Prostate gland (tissue), 2 donors: ENCODE measurements around the gene AMN. TPM values are rescaled to one million over a fixed set of nuclear protein-coding genes. Genes with fewer than 3 reads are reported as not detected.

ENCODE experiments used
- DNase-seq: peaks from one replicate; pipeline ENCODE4 v3.0.0-alpha.2; 2019; ENCODE audit warnings: low spot score
- H3K27ac ChIP-seq, 2 donors: fragments of 200-600 bp; sonication (generic); 2 replicates each; pipeline ENCODE4 v1.5.1; 2017 to 2019
- H3K27me3 ChIP-seq: fragments of 200-600 bp; sonication (generic); replicated peaks from 2 replicates; pipeline ENCODE4 v1.5.1; 2019; ENCODE audit not compliant: insufficient read depth
- H3K36me3 ChIP-seq, 2 donors: fragments of 200-600 bp; sonication (generic); 1 replicate in 1 of 2; 2 replicates in 1 of 2; pipeline versions ENCODE4 v1.5.1 to v1.8.1; 2017 to 2019
- H3K4me1 ChIP-seq: fragments of 200-600 bp; sonication (generic); replicated peaks from 2 replicates; pipeline ENCODE4 v1.5.1; 2019
- H3K4me3 ChIP-seq, 2 donors: fragments of 200-600 bp; sonication (generic); 2 replicates each; pipeline ENCODE4 v1.5.1; 2017 to 2019
- H3K9me3 ChIP-seq: fragments of 200-600 bp; sonication (generic); 2 replicates; pipeline ENCODE4 v1.5.1; 2017
- POLR2A ChIP-seq: fragments of 450-650 bp; IDR thresholded peaks from one replicate; pipeline ENCODE4 v1.6.1; 2016; ENCODE audit warnings: antibody characterized with exemption, mild to moderate bottlenecking
- POLR2AphosphoS5 ChIP-seq: sonication (generic); formaldehyde crosslinking; IDR thresholded peaks from one replicate; pipeline ENCODE4 v1.6.1; 2017; ENCODE audit warnings: antibody characterized with exemption
- WGBS: methylation state at CpG from one replicate; pipeline ENCODE4 v1.1.5; 2018; 5-methylcytosine and 5-hydroxymethylcytosine counted together
- intact Hi-C: fragments of 100-400 bp; cut with DNase I; formaldehyde crosslinking; loops from one replicate; pipeline ENCODE4 v1.14.2; 2022
- total RNA-seq, 2 donors: library from RNA; depleted of rRNA; stranded (reverse); fragments of >200 nt; gene quantifications; one replicate each; pipeline ENCODE4 v1.1.0, GENCODE V29; 2016
- TF ChIP-seq, protein P1 (sequence below), 4 experiments: fragments of 200-600 bp in 2 of 4; fragments of 450-650 bp in 2 of 4; sonication (generic) in 2 of 4; IDR thresholded peaks; 1 replicate in 3 of 4; 2 replicates in 1 of 4; pipeline ENCODE4 v1.5.1; 2016 to 2019; ENCODE audit warnings: antibody characterized with exemption in 4 of 4, mild to moderate bottlenecking in 2 of 4, moderate library complexity in 2 of 4

Gene AMN
- total RNA-seq, 2 donors from 2014 or later = 0.91 to 1.6 TPM

DNA sequence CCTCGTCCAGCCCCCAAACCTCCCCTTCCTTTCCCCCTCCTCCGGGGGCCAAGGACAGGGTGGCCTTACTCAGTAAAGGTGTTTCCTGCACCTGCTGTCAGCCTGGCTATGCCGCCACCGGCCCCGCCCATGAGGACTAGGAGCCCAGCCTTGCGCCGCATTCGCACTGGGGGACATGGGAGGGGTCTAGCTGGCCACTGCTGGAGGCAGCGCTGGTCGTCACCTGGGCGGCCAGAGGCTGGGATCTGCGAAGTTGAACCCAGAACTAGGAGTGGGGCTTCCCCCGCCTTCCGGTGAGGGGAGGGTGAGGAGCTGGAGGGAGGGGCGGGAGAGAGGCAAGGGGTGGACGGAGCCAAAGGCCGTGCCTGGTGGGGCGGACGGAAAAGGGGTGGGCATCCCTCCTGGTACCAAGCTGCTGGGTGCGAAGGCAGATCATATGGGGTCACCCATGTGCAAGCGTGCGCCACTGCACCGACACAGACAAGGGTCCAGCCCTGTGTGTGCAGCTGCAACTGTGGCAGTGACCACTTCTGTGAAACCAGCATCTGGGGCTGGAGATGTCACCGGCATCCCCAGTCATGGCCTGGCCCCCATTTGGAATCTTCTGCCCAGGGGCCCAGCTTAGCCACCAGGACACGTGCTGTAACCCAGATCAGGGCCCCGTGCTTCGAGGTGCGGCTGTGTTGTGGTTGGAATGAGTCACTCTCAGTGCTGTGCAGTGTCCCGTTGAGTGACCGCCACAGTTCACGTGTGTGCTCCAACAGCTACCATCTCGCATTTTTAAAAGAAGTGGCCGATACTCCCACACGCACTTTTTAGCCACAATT is 8.5 kb downstream of the AMN start:
- Histone ChIP-seq H3K4me1 (peaks cover 16% of the 10 kb centered on the region), H3K36me3 (no peaks in the 10 kb centered on the region), H3K27ac (no peak overlapping the region), H3K27me3 (peaks cover 4% of the 10 kb centered on the region), H3K4me3 (peak overlapping the region in 1 of 2 donors; percentile 1), H3K9me3 (no peaks in the 10 kb centered on the region)
- intact Hi-C loops = no loop called here
- WGBS = 72% methylated on average over 33 of the region's 34 CpGs
- DNase-seq = no peak
- TF ChIP-seq, protein P1, sequence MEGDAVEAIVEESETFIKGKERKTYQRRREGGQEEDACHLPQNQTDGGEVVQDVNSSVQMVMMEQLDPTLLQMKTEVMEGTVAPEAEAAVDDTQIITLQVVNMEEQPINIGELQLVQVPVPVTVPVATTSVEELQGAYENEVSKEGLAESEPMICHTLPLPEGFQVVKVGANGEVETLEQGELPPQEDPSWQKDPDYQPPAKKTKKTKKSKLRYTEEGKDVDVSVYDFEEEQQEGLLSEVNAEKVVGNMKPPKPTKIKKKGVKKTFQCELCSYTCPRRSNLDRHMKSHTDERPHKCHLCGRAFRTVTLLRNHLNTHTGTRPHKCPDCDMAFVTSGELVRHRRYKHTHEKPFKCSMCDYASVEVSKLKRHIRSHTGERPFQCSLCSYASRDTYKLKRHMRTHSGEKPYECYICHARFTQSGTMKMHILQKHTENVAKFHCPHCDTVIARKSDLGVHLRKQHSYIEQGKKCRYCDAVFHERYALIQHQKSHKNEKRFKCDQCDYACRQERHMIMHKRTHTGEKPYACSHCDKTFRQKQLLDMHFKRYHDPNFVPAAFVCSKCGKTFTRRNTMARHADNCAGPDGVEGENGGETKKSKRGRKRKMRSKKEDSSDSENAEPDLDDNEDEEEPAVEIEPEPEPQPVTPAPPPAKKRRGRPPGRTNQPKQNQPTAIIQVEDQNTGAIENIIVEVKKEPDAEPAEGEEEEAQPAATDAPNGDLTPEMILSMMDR (IDR thresholded peaks at IDR 0.05) = no peak
- TF ChIP-seq POLR2AphosphoS5 = no peak
- TF ChIP-seq POLR2A = no peak

DNA sequence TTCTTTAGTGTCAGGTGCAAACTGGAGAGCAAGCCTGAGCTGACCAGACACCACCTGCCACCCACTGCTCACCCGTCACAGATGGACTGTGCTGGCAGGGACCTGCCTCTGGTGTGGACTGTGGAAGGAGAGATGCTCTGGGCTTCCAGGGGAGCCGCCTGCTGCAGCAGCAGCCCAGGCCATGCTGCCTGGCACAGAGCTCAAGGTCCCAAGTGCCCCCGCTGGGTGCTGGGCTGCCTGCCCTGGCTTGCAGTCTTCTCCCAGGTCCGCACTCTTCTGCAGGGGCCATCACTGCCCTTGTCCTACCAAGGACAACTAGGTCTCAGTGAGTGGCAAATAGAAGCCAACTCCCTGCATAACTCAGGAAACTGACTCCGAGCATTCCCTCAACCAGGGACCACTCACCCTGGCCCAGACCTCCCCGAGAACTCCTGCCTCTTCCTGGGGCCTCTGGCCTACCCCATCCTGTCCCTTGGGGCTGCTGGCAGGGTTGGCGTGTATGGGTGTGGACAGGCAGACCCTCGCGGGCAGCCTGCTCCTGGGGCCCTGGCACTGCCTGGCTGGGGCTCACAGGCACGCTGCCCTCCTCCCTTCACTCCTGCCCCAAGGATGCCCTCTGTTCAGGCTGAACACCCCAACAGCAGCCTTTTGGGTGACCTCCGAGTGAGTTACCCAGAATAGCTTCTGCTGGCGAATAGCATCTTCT is 9.3 kb downstream of the AMN start:
- H3K4me1 ChIP-seq = peaks cover 16% of the 10 kb centered on the region
- intact Hi-C loops = no loop called here

DNA sequence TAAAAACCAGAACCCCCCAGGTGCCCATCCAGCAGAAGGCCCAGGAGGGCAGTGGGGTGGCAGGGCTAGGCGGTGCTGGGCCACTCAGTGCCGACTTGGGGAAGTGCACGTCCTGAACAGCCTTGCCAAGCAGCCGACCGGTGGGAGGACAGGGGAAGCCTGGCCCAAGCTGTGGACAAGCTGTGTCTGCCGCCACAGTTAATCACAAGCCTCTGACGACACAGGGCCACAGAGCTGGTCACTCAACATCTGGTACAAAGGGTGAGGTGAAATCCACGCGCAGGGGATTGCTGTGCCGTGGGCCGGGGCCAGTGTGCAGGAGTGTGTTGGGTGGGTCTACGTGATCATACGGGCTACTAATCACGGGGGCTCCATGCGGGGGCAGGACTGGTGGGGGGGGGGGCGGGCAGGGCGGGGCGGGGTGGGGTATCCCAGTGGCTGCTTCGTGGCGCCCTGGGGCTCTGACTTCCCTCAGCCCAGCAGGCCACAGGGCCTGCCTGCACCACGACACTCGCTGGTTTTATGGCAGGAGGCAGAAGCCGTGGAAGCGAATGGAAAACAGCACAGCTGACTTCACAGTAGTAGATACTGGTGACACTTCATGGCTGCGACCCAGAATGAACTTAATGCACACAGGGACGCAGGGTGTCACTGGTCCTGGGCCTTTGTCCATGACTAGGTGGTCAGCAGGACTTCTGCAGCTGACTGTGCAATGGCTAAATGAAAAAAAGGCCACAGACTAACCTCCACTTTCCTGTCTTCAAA is 10.2 kb downstream of the AMN start:
- Histone ChIP-seq H3K4me3 (no peak overlapping the region), H3K36me3 (no peaks in the 10 kb centered on the region), H3K9me3 (no peaks in the 10 kb centered on the region), H3K4me1 (peaks cover 16% of the 10 kb centered on the region), H3K27ac (no peak overlapping the region), H3K27me3 (peaks cover 4% of the 10 kb centered on the region)
- TF ChIP-seq POLR2AphosphoS5 (no peak), POLR2A (no peak)
- TF ChIP-seq, protein P1 (IDR thresholded peaks at IDR 0.05) = no peak
- intact Hi-C loops = no loop called here
- DNase-seq = no peak
- 83% methylated on average over 20 of the region's 26 CpGs for WGBS

More for the DNA sequence above, 9.3 kb downstream of the AMN start:
- no peak for DNase-seq
- Histone ChIP-seq H3K27me3 (peaks cover 4% of the 10 kb centered on the region), H3K4me3 (no peak overlapping the region), H3K36me3 (no peaks in the 10 kb centered on the region), H3K9me3 (no peaks in the 10 kb centered on the region), H3K27ac (no peak overlapping the region)
- WGBS = 93% methylated on average over 12 of the region's 12 CpGs
- TF ChIP-seq POLR2A (no peak), POLR2AphosphoS5 (no peak)
- TF ChIP-seq, protein P1 (IDR thresholded peaks at IDR 0.05) = no peak

DNA sequence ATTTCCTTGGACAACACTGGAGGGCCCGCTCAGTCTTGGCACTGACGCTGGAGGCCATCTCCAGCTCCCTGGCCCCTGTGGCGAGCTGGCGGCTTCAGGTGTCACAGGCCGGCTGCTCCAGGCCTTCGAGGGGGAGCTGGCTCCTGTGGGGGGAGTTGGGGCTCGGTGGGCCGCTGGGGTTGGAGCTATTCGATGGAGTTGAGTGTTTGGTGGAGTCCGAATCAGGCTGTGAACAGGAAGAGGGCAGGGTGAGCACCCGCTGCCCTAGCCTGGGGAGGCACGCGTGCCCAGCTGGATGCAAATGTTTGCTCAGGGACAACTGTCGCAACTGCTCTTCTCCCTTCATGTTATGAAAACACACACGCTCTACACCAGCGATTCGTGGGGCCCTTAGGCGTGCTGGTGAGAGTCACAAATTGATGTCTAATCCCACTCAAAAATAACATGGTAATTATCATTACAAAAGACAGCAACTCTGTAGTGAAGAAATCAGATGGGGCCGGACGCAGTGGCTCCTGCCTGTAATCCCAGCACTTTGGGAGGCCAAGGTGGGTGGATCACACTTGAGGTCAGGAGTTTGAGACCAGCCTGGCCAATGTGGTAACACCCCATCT is 11.3 kb downstream of the AMN start:
- WGBS = 91% methylated on average over 20 of the region's 20 CpGs
- intact Hi-C loops = no loop called here

More for the DNA sequence above, 11.3 kb downstream of the AMN start:
- H3K9me3 ChIP-seq = no peaks in the 10 kb centered on the region
- TF ChIP-seq POLR2A (no peak), POLR2AphosphoS5 (no peak)
- TF ChIP-seq, protein P1 (IDR thresholded peaks at IDR 0.05) = no peak
- DNase-seq = no peak
- H3K4me3 ChIP-seq = no peak overlapping the region
- H3K27ac ChIP-seq = no peak overlapping the region
- peaks cover 10% of the 10 kb centered on the region for H3K4me1 ChIP-seq
- peaks cover 4% of the 10 kb centered on the region for H3K27me3 ChIP-seq
- no peaks in the 10 kb centered on the region for H3K36me3 ChIP-seq
